SIG-M5 treated with dmso at 0.1 percent for 504 hours (cell line): ENCODE data around the gene TH.

Source experiments
- DNase-seq: peaks from one replicate; lab custom pipeline; 2025; ENCODE audit not compliant: unreplicated experiment; lab: John Stamatoyannopoulos, UW

TH gene

GRCh38 chr11:2115308-2115707, 56.3 kb downstream of the TH start:
- DNase-seq = no peak

- no peak for DNase-seq
Observed at GRCh38 chr11:2114430-2115241, 57.0 kb downstream of the TH start.
